ENCODE measurements around the gene BIRC7. TPM values are rescaled to one million over a fixed set of nuclear protein-coding genes. Genes with fewer than 3 reads are reported as not detected.

Gene BIRC7
- total RNA-seq, 1 experiment from 2014 or later: not detected

DNA sequence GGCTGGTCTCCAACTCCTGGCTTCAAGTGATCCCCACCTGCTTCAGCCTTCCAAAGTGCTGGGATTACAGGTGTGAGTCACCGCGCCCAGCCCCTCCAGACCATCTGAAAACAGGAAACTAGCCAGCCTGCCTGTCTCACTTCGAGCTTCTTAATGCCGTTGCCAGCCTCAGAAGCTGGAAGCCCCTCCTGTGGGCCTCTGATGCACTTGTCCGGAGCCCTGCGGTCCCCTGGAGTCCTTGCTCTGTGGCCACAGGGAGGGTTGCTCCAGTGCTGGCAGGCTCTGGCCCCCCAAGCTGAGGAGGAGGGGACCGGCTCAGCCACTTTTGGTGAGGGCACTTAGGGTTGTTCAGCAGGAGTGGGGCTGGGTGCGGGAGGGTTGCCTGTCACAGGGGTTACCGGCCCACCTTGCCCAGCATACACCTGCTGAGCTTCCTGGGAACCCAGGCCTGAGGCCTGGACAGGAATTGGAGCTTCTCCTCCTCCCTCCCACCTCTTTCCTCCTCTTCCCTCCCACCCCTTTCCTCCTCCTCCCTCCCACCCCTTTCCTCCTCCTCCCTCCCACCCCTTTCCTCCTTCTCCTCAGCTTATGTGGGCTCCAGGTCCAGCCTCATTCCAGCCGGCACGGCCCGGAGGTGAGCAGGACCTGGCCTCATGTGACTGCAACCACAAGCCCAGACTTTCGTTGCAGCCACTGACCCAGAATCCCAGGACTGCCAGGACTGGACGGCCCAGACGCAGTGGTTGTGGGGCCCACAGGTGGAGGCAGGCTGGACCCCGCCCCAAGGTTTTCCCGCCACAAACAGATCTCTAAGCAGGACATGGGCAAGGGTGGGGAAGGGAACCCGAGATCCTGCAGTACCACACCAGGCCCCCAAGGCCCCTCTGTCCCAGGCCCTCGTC is 9.4 kb upstream of the BIRC7 start:
- Mint-ChIP-seq H3K27me3 (ENCODE audit: insufficient read depth, unreplicated experiment) (peaks cover 27% of the 10 kb centered on the region), H3K27ac (ENCODE audit: low read depth, unreplicated experiment) (no peak overlapping the region), H3K9me3 (ENCODE audit: unreplicated experiment) (no peaks in the 10 kb centered on the region), H3K4me3 (ENCODE audit: unreplicated experiment) (no peak overlapping the region), H3K4me1 (ENCODE audit: insufficient read depth, unreplicated experiment) (peaks cover 9% of the 10 kb centered on the region), H3K36me3 (ENCODE audit: insufficient read depth, unreplicated experiment) (no peaks in the 10 kb centered on the region)
- no TSS peak for BruUV-seq (replicated peaks)
- DNase-seq (ENCODE audit: unreplicated experiment): peak; percentile 42
- TF ChIP-seq, protein P1, sequence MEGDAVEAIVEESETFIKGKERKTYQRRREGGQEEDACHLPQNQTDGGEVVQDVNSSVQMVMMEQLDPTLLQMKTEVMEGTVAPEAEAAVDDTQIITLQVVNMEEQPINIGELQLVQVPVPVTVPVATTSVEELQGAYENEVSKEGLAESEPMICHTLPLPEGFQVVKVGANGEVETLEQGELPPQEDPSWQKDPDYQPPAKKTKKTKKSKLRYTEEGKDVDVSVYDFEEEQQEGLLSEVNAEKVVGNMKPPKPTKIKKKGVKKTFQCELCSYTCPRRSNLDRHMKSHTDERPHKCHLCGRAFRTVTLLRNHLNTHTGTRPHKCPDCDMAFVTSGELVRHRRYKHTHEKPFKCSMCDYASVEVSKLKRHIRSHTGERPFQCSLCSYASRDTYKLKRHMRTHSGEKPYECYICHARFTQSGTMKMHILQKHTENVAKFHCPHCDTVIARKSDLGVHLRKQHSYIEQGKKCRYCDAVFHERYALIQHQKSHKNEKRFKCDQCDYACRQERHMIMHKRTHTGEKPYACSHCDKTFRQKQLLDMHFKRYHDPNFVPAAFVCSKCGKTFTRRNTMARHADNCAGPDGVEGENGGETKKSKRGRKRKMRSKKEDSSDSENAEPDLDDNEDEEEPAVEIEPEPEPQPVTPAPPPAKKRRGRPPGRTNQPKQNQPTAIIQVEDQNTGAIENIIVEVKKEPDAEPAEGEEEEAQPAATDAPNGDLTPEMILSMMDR (IDR thresholded peaks at IDR 0.05; ENCODE audit: unreplicated experiment): no peak
- ChIA-PET CTCF (interaction anchor here (0.6 to 4.9 kb wide), 6 partner anchors 8 to 252 kb away, joined by 3 to 115 read pairs (median 66); partner anchors contain the start of genes BIRC7, NKAIN4 and YTHDF1), POLR2A (interaction anchor here (1.5 kb wide), 1 partner anchor 10 kb away, joined by 4 read pairs; no protein-coding TSS in a partner anchor)
- intact Hi-C loops (cut with micrococcal nuclease): no loop called here

DNA sequence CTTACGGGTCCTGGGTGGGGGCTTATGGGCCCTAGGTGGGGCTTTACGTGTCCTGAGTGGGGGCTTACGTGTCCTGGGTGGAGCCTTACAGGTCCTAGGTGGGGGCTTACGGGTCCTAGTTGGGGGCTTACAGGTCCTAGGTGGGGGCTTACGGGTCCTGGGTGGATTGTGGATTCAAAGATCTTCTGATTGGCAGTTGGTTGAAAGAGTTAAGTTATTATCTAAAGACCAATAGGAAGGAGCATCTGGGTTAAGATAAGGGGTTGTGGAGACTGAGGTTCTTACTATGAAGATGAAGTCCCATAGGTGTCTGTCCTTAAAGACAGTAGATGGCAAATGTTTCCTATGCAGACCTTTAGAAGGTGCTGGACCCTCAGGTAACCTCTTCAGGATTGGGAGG is 8.4 kb upstream of the BIRC7 start:
- ChIA-PET POLR2A (no interaction called here), CTCF (interaction anchor here (0.6 to 1.1 kb wide), 2 partner anchors 154 to 414 kb away, joined by 3 read pairs; no protein-coding TSS in a partner anchor)
- no peaks in the 10 kb centered on the region for H3K36me3 Mint-ChIP-seq (ENCODE audit: insufficient read depth, unreplicated experiment)
- intact Hi-C loops (cut with micrococcal nuclease): no loop called here
- H3K4me1 Mint-ChIP-seq (ENCODE audit: insufficient read depth, unreplicated experiment): peaks cover 9% of the 10 kb centered on the region
- H3K9me3 Mint-ChIP-seq (ENCODE audit: unreplicated experiment): no peaks in the 10 kb centered on the region
- TF ChIP-seq, protein P1 (IDR thresholded peaks at IDR 0.05; ENCODE audit: unreplicated experiment): no peak
- H3K4me3 Mint-ChIP-seq (ENCODE audit: unreplicated experiment): no peak overlapping the region
- DNase-seq (ENCODE audit: unreplicated experiment): no peak
- H3K27me3 Mint-ChIP-seq (ENCODE audit: insufficient read depth, unreplicated experiment): peaks cover 36% of the 10 kb centered on the region
- BruUV-seq (replicated peaks): no TSS peak
- no peak overlapping the region for H3K27ac Mint-ChIP-seq (ENCODE audit: low read depth, unreplicated experiment)

DNA sequence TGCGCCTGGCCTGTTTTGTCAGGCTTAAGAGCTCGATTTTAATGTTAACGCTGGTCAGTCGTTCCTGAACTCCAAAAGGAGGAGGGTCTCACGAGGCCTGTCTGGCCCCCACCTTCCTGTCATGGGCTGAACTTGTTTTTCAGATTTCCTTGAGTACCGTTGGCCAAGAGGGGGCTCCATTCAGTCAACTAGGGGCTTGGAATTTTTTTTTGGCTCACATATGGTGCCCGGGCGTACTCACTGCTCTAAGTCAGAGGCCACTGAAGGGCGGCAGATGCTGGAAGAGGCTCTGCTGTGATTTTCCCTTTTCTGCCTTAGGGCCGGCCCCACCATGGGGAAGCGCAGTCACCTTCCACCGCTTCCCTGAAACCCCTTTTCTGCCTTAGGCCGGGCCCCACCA is 6.9 kb upstream of the BIRC7 start:
- BruUV-seq (replicated peaks): no TSS peak
- POLR2A ChIA-PET: no interaction called here
- TF ChIP-seq, protein P1 (IDR thresholded peaks at IDR 0.05; ENCODE audit: unreplicated experiment): no peak
- peaks cover 9% of the 10 kb centered on the region for H3K4me1 Mint-ChIP-seq (ENCODE audit: insufficient read depth, unreplicated experiment)
- no peaks in the 10 kb centered on the region for H3K36me3 Mint-ChIP-seq (ENCODE audit: insufficient read depth, unreplicated experiment)
- no peaks in the 10 kb centered on the region for H3K9me3 Mint-ChIP-seq (ENCODE audit: unreplicated experiment)
- H3K27ac Mint-ChIP-seq (ENCODE audit: low read depth, unreplicated experiment): no peak overlapping the region
- peaks cover 44% of the 10 kb centered on the region for H3K27me3 Mint-ChIP-seq (ENCODE audit: insufficient read depth, unreplicated experiment)
- CTCF ChIA-PET: interaction anchor here (0.7 to 1.0 kb wide), 2 partner anchors 21 to 30 kb away, joined by 3 read pairs; no protein-coding TSS in a partner anchor
- H3K4me3 Mint-ChIP-seq (ENCODE audit: unreplicated experiment): no peak overlapping the region
- DNase-seq (ENCODE audit: unreplicated experiment): no peak
- intact Hi-C loops (cut with micrococcal nuclease): no loop called here

DNA sequence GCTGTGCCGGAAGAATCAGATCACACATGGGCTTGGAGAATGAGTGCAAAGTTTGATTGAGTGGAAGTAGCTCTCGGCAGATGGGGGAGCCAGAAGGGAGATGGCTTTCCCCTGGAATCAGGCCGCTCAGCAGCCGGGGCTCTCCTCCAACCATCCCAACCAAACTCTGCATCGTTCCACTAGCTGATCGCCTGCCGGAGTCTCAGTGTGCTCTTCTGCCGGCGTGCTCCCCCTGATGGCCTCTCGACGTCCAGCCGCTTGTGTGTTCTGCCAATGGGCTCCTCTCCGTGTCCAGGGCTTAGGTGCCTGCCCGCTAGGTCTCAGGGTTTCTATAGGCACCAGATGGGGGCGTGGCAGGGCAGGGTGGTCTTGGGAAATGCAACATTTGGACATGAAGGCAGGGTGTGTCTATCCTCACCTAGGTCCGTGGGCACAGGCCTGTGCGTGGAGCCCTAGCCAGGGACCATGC is 4.9 kb upstream of the BIRC7 start:
- DNase-seq (ENCODE audit: unreplicated experiment): peak; percentile 58
- Mint-ChIP-seq H3K27me3 (ENCODE audit: insufficient read depth, unreplicated experiment) (peaks cover 44% of the 10 kb centered on the region), H3K4me1 (ENCODE audit: insufficient read depth, unreplicated experiment) (no peaks in the 10 kb centered on the region), H3K9me3 (ENCODE audit: unreplicated experiment) (no peaks in the 10 kb centered on the region), H3K4me3 (ENCODE audit: unreplicated experiment) (no peak overlapping the region), H3K27ac (ENCODE audit: low read depth, unreplicated experiment) (no peak overlapping the region), H3K36me3 (ENCODE audit: insufficient read depth, unreplicated experiment) (no peaks in the 10 kb centered on the region)
- intact Hi-C loops (cut with micrococcal nuclease): loop anchor here (1.0 kb wide), 1 partner anchor 48 kb away; no protein-coding TSS in a partner anchor
- ChIA-PET POLR2A (no interaction called here), CTCF (interaction anchor here (0.6 to 7.1 kb wide), 7 partner anchors 7 to 179 kb away, joined by 3 to 115 read pairs (median 3); no protein-coding TSS in a partner anchor)
- BruUV-seq (replicated peaks): no TSS peak
- TF ChIP-seq, protein P1 (IDR thresholded peaks at IDR 0.05; ENCODE audit: unreplicated experiment): peak; percentile 31
